HEK293 (cell line): Measurements from ENCODE around the gene SRMS.

Source experiments
- CTCF ChIP-seq: fragments of 450-650 bp; formaldehyde crosslinking; IDR thresholded peaks from 2 replicates; pipeline ENCODE4 v1.5.1; 2016; ENCODE audit warnings: missing biosample characterization, missing genetic modification characterization
- INSM2 ChIP-seq: fragments of 450-650 bp; formaldehyde crosslinking; IDR thresholded peaks from 2 replicates; pipeline ENCODE4 v1.5.1; 2016; ENCODE audit warnings: missing biosample characterization, missing genetic modification characterization
- REST ChIP-seq: fragments of 450-650 bp; formaldehyde crosslinking; IDR thresholded peaks from 2 replicates; pipeline ENCODE4 v1.5.1; 2016; ENCODE audit warnings: missing biosample characterization, missing genetic modification characterization
- ZNF133 ChIP-seq: fragments of 450-650 bp; formaldehyde crosslinking; IDR thresholded peaks from 2 replicates; pipeline ENCODE4 v1.5.1; 2016; ENCODE audit warnings: missing biosample characterization, missing genetic modification characterization
- ZNF211 ChIP-seq: fragments of 450-650 bp; formaldehyde crosslinking; IDR thresholded peaks from 2 replicates; pipeline ENCODE4 v1.5.1; 2016; ENCODE audit warnings: low read depth, missing biosample characterization, missing genetic modification characterization
- ZNF24 ChIP-seq: fragments of 450-650 bp; formaldehyde crosslinking; IDR thresholded peaks from 2 replicates; pipeline ENCODE4 v1.5.1; 2016; ENCODE audit warnings: missing biosample characterization, missing genetic modification characterization
- ZNF292 ChIP-seq: fragments of 450-650 bp; formaldehyde crosslinking; IDR thresholded peaks from 2 replicates; pipeline ENCODE4 v1.5.1; 2016; ENCODE audit warnings: low read depth, missing biosample characterization, missing genetic modification characterization, borderline replicate concordance
- ZNF311 ChIP-seq: fragments of 450-650 bp; formaldehyde crosslinking; IDR thresholded peaks from 2 replicates; pipeline ENCODE4 v1.5.1; 2017; ENCODE audit warnings: missing biosample characterization, missing genetic modification characterization, borderline replicate concordance
- ZNF530 ChIP-seq: fragments of 450-650 bp; formaldehyde crosslinking; IDR thresholded peaks from 2 replicates; pipeline ENCODE4 v1.5.1; 2016; ENCODE audit warnings: low read depth, missing biosample characterization, missing genetic modification characterization
- ZNF704 ChIP-seq: fragments of 450-650 bp; formaldehyde crosslinking; IDR thresholded peaks from 2 replicates; pipeline ENCODE4 v1.5.1; 2016; ENCODE audit warnings: missing biosample characterization, missing genetic modification characterization

- TF ChIP-seq ZNF211 (tag by site-specific recombination): no peak
- no peak for TF ChIP-seq ZNF292 (tag by site-specific recombination)
- TF ChIP-seq ZNF530 (tag by site-specific recombination): no peak
- no peak for TF ChIP-seq CTCF (tag by site-specific recombination)
- no peak for TF ChIP-seq INSM2 (tag by site-specific recombination)
- no peak for TF ChIP-seq ZNF311 (tag by site-specific recombination)
- no peak for TF ChIP-seq ZNF24 (tag by site-specific recombination)
- TF ChIP-seq ZNF704 (tag by site-specific recombination): no peak
- no peak for TF ChIP-seq REST (tag by site-specific recombination)
- no peak for TF ChIP-seq ZNF133
Observed at GRCh38 chr20:63555661-63556381, 8.3 kb upstream of the SRMS start.
